Measurements from ENCODE around the gene KRTAP4-5.
"Not testable (repeated sequence)": the region's sequence is repeated elsewhere in the genome, so short reads cannot be mapped to it uniquely, and the experiment has no call there.

KRTAP4-5 gene

GRCh38 chr17:41116297-41116696, 33.3 kb downstream of the KRTAP4-5 start:
- H3K9me3 ChIP-seq (ENCODE audit: control insufficient read depth, low read length): no peaks in the 10 kb centered on the region
- no peak overlapping the region for H3K27ac ChIP-seq (ENCODE audit: insufficient read depth, low read length, poor library complexity, severe bottlenecking)
- no peak for DNase-seq
- H3K27me3 ChIP-seq (replicated peaks; ENCODE audit: control insufficient read depth, insufficient read depth, low read length, poor library complexity, severe bottlenecking): no peaks in the 10 kb centered on the region
- peaks cover 5% of the 10 kb centered on the region for H3K4me1 ChIP-seq (ENCODE audit: control insufficient read depth, insufficient read depth, low read length, poor library complexity, severe bottlenecking)
- no peak overlapping the region for H3K4me3 ChIP-seq (ENCODE audit: insufficient read depth, low read depth, low read length, poor library complexity, severe bottlenecking)
- no peaks in the 10 kb centered on the region for H3K36me3 ChIP-seq (ENCODE audit: control insufficient read depth, insufficient read depth, low read length)

- Histone ChIP-seq H3K4me3 (ENCODE audit: insufficient read depth, low read depth, low read length, poor library complexity, severe bottlenecking) (no peak overlapping the region), H3K9me3 (ENCODE audit: control insufficient read depth, low read length) (no peaks in the 10 kb centered on the region), H3K27me3 (replicated peaks; ENCODE audit: control insufficient read depth, insufficient read depth, low read length, poor library complexity, severe bottlenecking) (no peaks in the 10 kb centered on the region), H3K4me1 (ENCODE audit: control insufficient read depth, insufficient read depth, low read length, poor library complexity, severe bottlenecking) (no peaks in the 10 kb centered on the region), H3K27ac (ENCODE audit: insufficient read depth, low read length, poor library complexity, severe bottlenecking) (no peak overlapping the region), H3K36me3 (ENCODE audit: control insufficient read depth, insufficient read depth, low read length) (no peaks in the 10 kb centered on the region)
- DNase-seq: no peak
Measured at GRCh38 chr17:41111151-41111885, 38.3 kb downstream of the KRTAP4-5 start.

- DNase-seq; H3K36me3 ChIP-seq (ENCODE audit: control insufficient read depth, insufficient read depth, low read length); H3K27me3 ChIP-seq (replicated peaks; ENCODE audit: control insufficient read depth, insufficient read depth, low read length, poor library complexity, severe bottlenecking); H3K4me1 ChIP-seq (ENCODE audit: control insufficient read depth, insufficient read depth, low read length, poor library complexity, severe bottlenecking); H3K4me3 ChIP-seq (ENCODE audit: insufficient read depth, low read depth, low read length, poor library complexity, severe bottlenecking); H3K27ac ChIP-seq (ENCODE audit: insufficient read depth, low read length, poor library complexity, severe bottlenecking); H3K9me3 ChIP-seq (ENCODE audit: control insufficient read depth, low read length): not testable (repeated sequence)
Measured at GRCh38 chr17:41108728-41109386, 40.8 kb downstream of the KRTAP4-5 start.

GRCh38 chr17:41107941-41108450, 41.6 kb downstream of the KRTAP4-5 start:
- Histone ChIP-seq H3K27me3 (replicated peaks; ENCODE audit: control insufficient read depth, insufficient read depth, low read length, poor library complexity, severe bottlenecking) (no peaks in the 10 kb centered on the region), H3K4me3 (ENCODE audit: insufficient read depth, low read depth, low read length, poor library complexity, severe bottlenecking) (no peak overlapping the region), H3K36me3 (ENCODE audit: control insufficient read depth, insufficient read depth, low read length) (no peaks in the 10 kb centered on the region), H3K4me1 (ENCODE audit: control insufficient read depth, insufficient read depth, low read length, poor library complexity, severe bottlenecking) (no peaks in the 10 kb centered on the region), H3K27ac (ENCODE audit: insufficient read depth, low read length, poor library complexity, severe bottlenecking) (no peak overlapping the region), H3K9me3 (ENCODE audit: control insufficient read depth, low read length) (no peaks in the 10 kb centered on the region)
- no peak for DNase-seq

GRCh38 chr17:41105347-41105746, 44.3 kb downstream of the KRTAP4-5 start, which contains the start of gene KRTAP4-9:
KRTAP4-9 (plus strand) TSS chr17:41105389; CDS start chr17:41105389, 0 bp downstream.
- not testable (repeated sequence) for H3K36me3 ChIP-seq (ENCODE audit: control insufficient read depth, insufficient read depth, low read length); H3K4me3 ChIP-seq (ENCODE audit: insufficient read depth, low read depth, low read length, poor library complexity, severe bottlenecking); H3K27ac ChIP-seq (ENCODE audit: insufficient read depth, low read length, poor library complexity, severe bottlenecking); DNase-seq; H3K27me3 ChIP-seq (replicated peaks; ENCODE audit: control insufficient read depth, insufficient read depth, low read length, poor library complexity, severe bottlenecking); H3K4me1 ChIP-seq (ENCODE audit: control insufficient read depth, insufficient read depth, low read length, poor library complexity, severe bottlenecking); H3K9me3 ChIP-seq (ENCODE audit: control insufficient read depth, low read length)

GRCh38 chr17:41104386-41105038, 45.1 kb downstream of the KRTAP4-5 start:
- not testable (repeated sequence) for H3K36me3 ChIP-seq (ENCODE audit: control insufficient read depth, insufficient read depth, low read length); H3K27ac ChIP-seq (ENCODE audit: insufficient read depth, low read length, poor library complexity, severe bottlenecking); H3K9me3 ChIP-seq (ENCODE audit: control insufficient read depth, low read length); H3K4me1 ChIP-seq (ENCODE audit: control insufficient read depth, insufficient read depth, low read length, poor library complexity, severe bottlenecking); H3K4me3 ChIP-seq (ENCODE audit: insufficient read depth, low read depth, low read length, poor library complexity, severe bottlenecking); DNase-seq; H3K27me3 ChIP-seq (replicated peaks; ENCODE audit: control insufficient read depth, insufficient read depth, low read length, poor library complexity, severe bottlenecking)

- Histone ChIP-seq H3K4me1 (ENCODE audit: control insufficient read depth, insufficient read depth, low read length, poor library complexity, severe bottlenecking) (no peaks in the 10 kb centered on the region), H3K9me3 (ENCODE audit: control insufficient read depth, low read length) (no peaks in the 10 kb centered on the region), H3K4me3 (ENCODE audit: insufficient read depth, low read depth, low read length, poor library complexity, severe bottlenecking) (no peak overlapping the region), H3K36me3 (ENCODE audit: control insufficient read depth, insufficient read depth, low read length) (no peaks in the 10 kb centered on the region), H3K27ac (ENCODE audit: insufficient read depth, low read length, poor library complexity, severe bottlenecking) (no peak overlapping the region), H3K27me3 (replicated peaks; ENCODE audit: control insufficient read depth, insufficient read depth, low read length, poor library complexity, severe bottlenecking) (no peaks in the 10 kb centered on the region)
- no peak for DNase-seq
Measured at GRCh38 chr17:41103896-41104295, 45.7 kb downstream of the KRTAP4-5 start.

- Histone ChIP-seq H3K4me3 (ENCODE audit: insufficient read depth, low read depth, low read length, poor library complexity, severe bottlenecking) (no peak within 1 kb of the TSS), H3K36me3 (ENCODE audit: control insufficient read depth, insufficient read depth, low read length) (no peaks in the 10 kb centered on the region), H3K27ac (ENCODE audit: insufficient read depth, low read length, poor library complexity, severe bottlenecking) (no peak within 1 kb of the TSS), H3K27me3 (replicated peaks; ENCODE audit: control insufficient read depth, insufficient read depth, low read length, poor library complexity, severe bottlenecking) (no peaks in the 10 kb centered on the region), H3K9me3 (ENCODE audit: control insufficient read depth, low read length) (no peaks in the 10 kb centered on the region), H3K4me1 (ENCODE audit: control insufficient read depth, insufficient read depth, low read length, poor library complexity, severe bottlenecking) (no peaks in the 10 kb centered on the region)
- no peak for DNase-seq
Measured at GRCh38 chr17:41101586-41102259, 47.9 kb downstream of the KRTAP4-5 start, which contains the start of gene KRTAP4-16. KRTAP4-16 (minus strand) TSS chr17:41102209; CDS start chr17:41102209, 0 bp downstream.

- not testable (repeated sequence) for H3K36me3 ChIP-seq (ENCODE audit: control insufficient read depth, insufficient read depth, low read length); H3K27me3 ChIP-seq (replicated peaks; ENCODE audit: control insufficient read depth, insufficient read depth, low read length, poor library complexity, severe bottlenecking); H3K4me1 ChIP-seq (ENCODE audit: control insufficient read depth, insufficient read depth, low read length, poor library complexity, severe bottlenecking); H3K9me3 ChIP-seq (ENCODE audit: control insufficient read depth, low read length); H3K4me3 ChIP-seq (ENCODE audit: insufficient read depth, low read depth, low read length, poor library complexity, severe bottlenecking); H3K27ac ChIP-seq (ENCODE audit: insufficient read depth, low read length, poor library complexity, severe bottlenecking); DNase-seq
Measured at GRCh38 chr17:41099682-41100480, 49.7 kb downstream of the KRTAP4-5 start.
